GM13977 (cell line): Measurements from ENCODE around the gene TBC1D22A.

Experiments used
- DNase-seq: peaks from one replicate; pipeline ENCODE4 v3.0.0; 2012; ENCODE audit warnings: low spot score
- CTCF ChIP-seq: IDR thresholded peaks from 2 replicates; pipeline ENCODE4 v1.5.1; 2012; ENCODE audit warnings: mild to moderate bottlenecking, control low read depth; ENCODE audit not compliant: insufficient read depth; ENCODE audit errors: extremely low read depth, missing control alignments
- in situ Hi-C: fragments of 300-500 bp; cut with MboI; formaldehyde crosslinking; loops from one replicate; pipeline ENCODE4 v1.12.0; 2022; ENCODE audit warnings: low sequenced_read_pairs, low pct_unique_long_range_greater_than_20kb, mixed read lengths, inconsistent platforms; ENCODE audit not compliant: unreplicated experiment

TBC1D22A gene

GRCh38 chr22:46935506-46936377 is 173.3 kb downstream of the TBC1D22A start:
- TF ChIP-seq CTCF = no peak
- DNase-seq = no peak
- in situ Hi-C loops = no loop called here

GRCh38 chr22:46936378-46936903 is 174.0 kb downstream of the TBC1D22A start:
- DNase-seq = no peak
- no peak for TF ChIP-seq CTCF
- in situ Hi-C loops = no loop called here

- in situ Hi-C loops = no loop called here
- DNase-seq = no peak
- TF ChIP-seq CTCF = no peak
Measured at GRCh38 chr22:46937185-46937584, 174.7 kb downstream of the TBC1D22A start.

GRCh38 chr22:46937939-46938338 is 175.5 kb downstream of the TBC1D22A start:
- TF ChIP-seq CTCF = no peak

GRCh38 chr22:46941968-46942798 is 179.7 kb downstream of the TBC1D22A start:
- in situ Hi-C loops = no loop called here
- TF ChIP-seq CTCF = no peak

More at GRCh38 chr22:46937939-46938338, 175.5 kb downstream of the TBC1D22A start:
- no peak for DNase-seq
- in situ Hi-C loops = no loop called here

More at GRCh38 chr22:46941968-46942798, 179.7 kb downstream of the TBC1D22A start:
- no peak for DNase-seq
